Medulla oblongata (tissue), 1 donor: ENCODE results near the gene ZC3H4.
"Not testable (repeated sequence)": the region's sequence is repeated elsewhere in the genome, so short reads cannot be mapped to it uniquely, and the experiment has no call there.

Experiments
- DNase-seq: peaks from one replicate; pipeline ENCODE4 v3.0.0-alpha.2; 2015; ENCODE audit errors: extremely low spot score

ZC3H4 gene

GRCh38 chr19:47084879-47085439 is 28.6 kb downstream of the ZC3H4 start:
- no peak for DNase-seq

- no peak for DNase-seq
These were observed 31.1 kb downstream of the ZC3H4 start for GRCh38 chr19:47082493-47082892.

- no peak for DNase-seq
These were observed 32.5 kb downstream of the ZC3H4 start for GRCh38 chr19:47081095-47081494.

GRCh38 chr19:47078351-47078750 is 35.2 kb downstream of the ZC3H4 start:
- DNase-seq = not testable (repeated sequence)

GRCh38 chr19:47075941-47076340 is 37.6 kb downstream of the ZC3H4 start:
- no peak for DNase-seq

- no peak for DNase-seq
These were observed 38.3 kb downstream of the ZC3H4 start for GRCh38 chr19:47075179-47075810.

GRCh38 chr19:47074621-47075020 is 39.0 kb downstream of the ZC3H4 start:
- DNase-seq = no peak

GRCh38 chr19:47073574-47073973 is 40.0 kb downstream of the ZC3H4 start:
- DNase-seq = no peak

- DNase-seq = no peak
These were observed 41.3 kb downstream of the ZC3H4 start for GRCh38 chr19:47072323-47072722.

GRCh38 chr19:47071731-47072130 is 41.8 kb downstream of the ZC3H4 start:
- DNase-seq = no peak

GRCh38 chr19:47070756-47071155 is 42.8 kb downstream of the ZC3H4 start:
- DNase-seq = no peak

- no peak for DNase-seq
These were observed 43.8 kb downstream of the ZC3H4 start for GRCh38 chr19:47069795-47070194.

- DNase-seq = no peak
These were observed 44.6 kb downstream of the ZC3H4 start for GRCh38 chr19:47068876-47069406.

- DNase-seq = no peak
These were observed 45.3 kb downstream of the ZC3H4 start for GRCh38 chr19:47068246-47068645.

GRCh38 chr19:47067215-47067847 is 46.2 kb downstream of the ZC3H4 start:
- DNase-seq = no peak

GRCh38 chr19:47066376-47067214 is 47.0 kb downstream of the ZC3H4 start:
- DNase-seq = no peak

- DNase-seq = no peak
These were observed 48.3 kb downstream of the ZC3H4 start for GRCh38 chr19:47065242-47065641.

GRCh38 chr19:47063874-47064273 is 49.7 kb downstream of the ZC3H4 start:
- peak; percentile 16 for DNase-seq

GRCh38 chr19:47058621-47059022 is 55.0 kb downstream of the ZC3H4 start:
- DNase-seq = no peak

GRCh38 chr19:47057328-47057727 is 56.2 kb downstream of the ZC3H4 start:
- no peak for DNase-seq

GRCh38 chr19:47056411-47056810 is 57.2 kb downstream of the ZC3H4 start:
- DNase-seq = no peak

GRCh38 chr19:47050562-47050961 is 63.0 kb downstream of the ZC3H4 start:
- not testable (repeated sequence) for DNase-seq
